HepG2 (cell line): ENCODE data around the gene C1orf116. TPM values are rescaled to one million over a fixed set of nuclear protein-coding genes. Genes with fewer than 3 reads are reported as not detected.

Experiments
- ATAC-seq: fragments of 200-7000 bp; cut with Tn5 transposase; 3 replicates; pipeline ENCODE4 v1.9.1; 2020; ENCODE audit warnings: mild to moderate bottlenecking, moderate library complexity
- BruUV-seq: library from RNA; stranded (reverse); fragments of 400-500 nt; replicated peaks from 2 replicates; lab custom pipeline; 2021; lab: Mats Ljungman, UMichigan
- CTCF ChIA-PET: fragments of 300-600 bp; formaldehyde crosslinking; extraction: SDS; loops from one replicate; lab custom pipeline; 2021; ENCODE audit warnings: low total read pairs, inconsistent platforms, low intra/inter-chr PET ratio; lab: Yijun Ruan, JAX
- POLR2A ChIA-PET: fragments of 350-600 bp; sonication (Branson Sonifier 250); formaldehyde crosslinking; loops from one replicate; lab custom pipeline; 2020; ENCODE audit warnings: antibody characterized with exemption, inconsistent platforms; lab: Yijun Ruan, JAX
- DNase-seq: peaks from one replicate; pipeline ENCODE4 v3.0.0-alpha.2; 2015; ENCODE audit warnings: low spot score
- FAIRE-seq: peaks from 3 replicates; lab custom pipeline; 2011; peaks lifted over from hg19 to GRCh38; lab: Jason Lieb, UNC
- H2AFZ ChIP-seq: one replicate; pipeline ENCODE4 v1.6.1; 2011; ENCODE audit warnings: low read length, inconsistent platforms
- H3K27ac ChIP-seq: fragments of 300-600 bp; 3 replicates; pipeline ENCODE4 v1.8.0; 2011; ENCODE audit warnings: mixed run types, mild to moderate bottlenecking, mixed read lengths, low read length, inconsistent platforms; ENCODE audit not compliant: insufficient read depth; ENCODE audit errors: extremely low read length
- H3K27me3 ChIP-seq, 2 experiments: fragments of 200-600 bp in 1 of 2; 2 replicates in 1 of 2; 3 replicates in 1 of 2; pipeline versions ENCODE4 v1.6.0 to v1.8.0; 2011; ENCODE audit warnings: low read length in 2 of 2, mild to moderate bottlenecking in 2 of 2, moderate library complexity in 2 of 2, inconsistent platforms in 1 of 2; ENCODE audit not compliant: insufficient read depth in 2 of 2, control insufficient read depth in 1 of 2
- H3K36me3 ChIP-seq, 2 experiments: fragments of 200-600 bp in 1 of 2; replicated peaks in 1 of 2; 2 replicates in 1 of 2; 3 replicates in 1 of 2; pipeline versions ENCODE4 v1.5.1 to v1.8.0; 2011; ENCODE audit warnings: low read length in 2 of 2, inconsistent platforms in 1 of 2; ENCODE audit not compliant: insufficient read depth in 2 of 2, control insufficient read depth in 1 of 2
- H3K4me1 ChIP-seq: 2 replicates; pipeline ENCODE4 v1.5.1; 2012; ENCODE audit warnings: low read length, inconsistent platforms; ENCODE audit not compliant: insufficient read depth
- H3K4me2 ChIP-seq: 2 replicates; pipeline ENCODE4 v1.6.0; 2011; ENCODE audit warnings: low read depth, low read length, inconsistent platforms
- H3K4me3 ChIP-seq, 3 experiments: fragments of 200-600 bp in 1 of 3; sonication (generic), shearing (Covaris generic) in 1 of 3; replicated peaks in 1 of 3; 2 replicates each; pipeline ENCODE4 v1.5.1; 2011 to 2016; ENCODE audit warnings: low read length in 3 of 3, inconsistent platforms in 2 of 3, low read depth in 2 of 3, mild to moderate bottlenecking in 2 of 3, control low read depth in 1 of 3, mixed read lengths in 1 of 3; ENCODE audit not compliant: insufficient read depth in 1 of 3
- H3K79me2 ChIP-seq: one replicate; pipeline ENCODE4 v1.6.1; 2011; ENCODE audit warnings: low read length, inconsistent platforms; ENCODE audit not compliant: insufficient read depth
- H3K9ac ChIP-seq: 2 replicates; pipeline ENCODE4 v1.6.0; 2011; ENCODE audit warnings: mild to moderate bottlenecking, low read depth, low read length, inconsistent platforms; ENCODE audit not compliant: insufficient read depth
- H3K9me3 ChIP-seq: 2 replicates; pipeline ENCODE4 v1.5.1; 2012; ENCODE audit warnings: mild to moderate bottlenecking, low read length
- H4K20me1 ChIP-seq: 2 replicates; pipeline ENCODE4 v1.6.0; 2011; ENCODE audit warnings: inconsistent platforms, mild to moderate bottlenecking, low read length, moderate library complexity; ENCODE audit not compliant: insufficient read depth
- ATF3 ChIP-seq: sonication (generic); formaldehyde crosslinking; IDR thresholded peaks from 2 replicates; pipeline ENCODE4 v1.4.0; 2020; ENCODE audit warnings: missing genetic modification reagents
- BORCS8-MEF2B ChIP-seq: sonication (generic); formaldehyde crosslinking; IDR thresholded peaks from 2 replicates; pipeline ENCODE4 v1.8.0; 2022; ENCODE audit warnings: mild to moderate bottlenecking, missing genetic modification reagents
- E2F2 ChIP-seq: sonication (generic); formaldehyde crosslinking; IDR thresholded peaks from 2 replicates; pipeline ENCODE4 v1.4.0; 2020; ENCODE audit warnings: missing genetic modification reagents, borderline replicate concordance
- MED13 ChIP-seq: sonication (generic); formaldehyde crosslinking; IDR thresholded peaks from 2 replicates; pipeline ENCODE4 v1.5.0; 2020; ENCODE audit warnings: missing genetic modification reagents
- MZF1 ChIP-seq: sonication (generic); formaldehyde crosslinking; IDR thresholded peaks from 2 replicates; pipeline ENCODE4 v1.8.1; 2023; ENCODE audit warnings: mild to moderate bottlenecking, missing genetic modification reagents, borderline replicate concordance
- SNAPC2 ChIP-seq: sonication (generic); formaldehyde crosslinking; IDR thresholded peaks from 2 replicates; pipeline ENCODE4 v1.8.1; 2022; ENCODE audit warnings: mild to moderate bottlenecking, missing genetic modification reagents
- THRA ChIP-seq: sonication (generic); formaldehyde crosslinking; IDR thresholded peaks from 2 replicates; pipeline ENCODE4 v1.4.0; 2020; ENCODE audit warnings: missing genetic modification reagents, borderline replicate concordance
- TOE1 ChIP-seq: sonication (generic); formaldehyde crosslinking; IDR thresholded peaks from 2 replicates; pipeline ENCODE4 v1.4.0; 2020; ENCODE audit warnings: mild to moderate bottlenecking, missing genetic modification reagents
- ZBTB14 ChIP-seq: sonication (generic); formaldehyde crosslinking; IDR thresholded peaks from 2 replicates; pipeline ENCODE4 v1.4.0; 2020; ENCODE audit warnings: missing genetic modification reagents
- ZNF670 ChIP-seq: sonication (generic); formaldehyde crosslinking; IDR thresholded peaks from 2 replicates; pipeline ENCODE4 v1.8.0; 2022; ENCODE audit warnings: mild to moderate bottlenecking, missing genetic modification reagents, borderline replicate concordance
- ZNF687 ChIP-seq: sonication (generic); formaldehyde crosslinking; IDR thresholded peaks from 2 replicates; pipeline ENCODE4 v1.5.1; 2020; ENCODE audit warnings: mild to moderate bottlenecking, missing genetic modification reagents, moderate library complexity
- whole genome bisulfite sequencing: methylation state at CpG from one replicate; pipeline ENCODE4 v1.1.6; 2017; ENCODE audit warnings: low lambda C conversion rate; 5-methylcytosine and 5-hydroxymethylcytosine counted together
- in situ Hi-C: cut with HindIII; loops from 2 replicates; pipeline ENCODE4 v1.10.0; 2017; ENCODE audit warnings: low pct_unique_long_range_greater_than_20kb; ENCODE audit not compliant: extremely low pct_ligation_motif_present
- intact Hi-C: fragments of 100-400 bp; cut with micrococcal nuclease; formaldehyde crosslinking; loops from one replicate; pipeline ENCODE4 v1.10.0; 2022; ENCODE audit not compliant: unreplicated experiment
- polyA plus RNA-seq, 8 experiments: library from polyadenylated mRNA; depleted of rRNA in 3 of 8; stranded (reverse) in 7 of 8; unstranded in 1 of 8; fragments of >200 nt; fragmentation: Illumina TruSeq in 4 of 8; extraction: Trizol in 4 of 8; gene quantifications; 2 replicates each; pipeline versions ENCODE4 v1.2.1 to v1.2.3, GENCODE V29; 2011 to 2016; ENCODE audit warnings: low read depth in 4 of 8, missing spikeins in 1 of 8, mixed read lengths in 1 of 8; ENCODE audit not compliant: insufficient read depth in 1 of 8
- total RNA-seq, 5 experiments: library from RNA; depleted of rRNA; stranded (reverse); fragments of >200 nt; fragmentation: Illumina TruSeq; extraction: Trizol; gene quantifications; 2 replicates each; pipeline ENCODE4 v1.2.3, GENCODE V29; 2016; ENCODE audit warnings: low read depth in 1 of 5

C1orf116 gene
- total and polyA plus RNA-seq, 2 of the 13 experiments (the other 11 are each of a cell fraction or from before 2014, with no cell fraction given): 0.51 to 0.95 TPM

- H3K9ac ChIP-seq: no peak overlapping the region
- ChIA-PET POLR2A (no interaction called here), CTCF (no interaction called here)
- ATAC-seq (no peak), FAIRE-seq (no peak), DNase-seq (no peak)
- in situ Hi-C loops: no loop called here
- no peak overlapping the region for H3K4me3 ChIP-seq
- BruUV-seq: no TSS peak
- H3K36me3 ChIP-seq: peaks cover 9 to 34% of the 10 kb centered on the region in 2 experiments; a peak in 4 of 5 replicates
- no peak overlapping the region for H3K4me2 ChIP-seq
- H3K27me3 ChIP-seq: no peaks in the 10 kb centered on the region
- H3K79me2 ChIP-seq: no peaks in the 10 kb centered on the region
- WGBS: 99% methylated on average over 8 of the region's 8 CpGs
- intact Hi-C loops: no loop called here
- H3K9me3 ChIP-seq: no peaks in the 10 kb centered on the region
- H3K27ac ChIP-seq: no peak overlapping the region
- no peaks in the 10 kb centered on the region for H4K20me1 ChIP-seq
- H3K4me1 ChIP-seq: peaks cover 21% of the 10 kb centered on the region
- no peak overlapping the region for H2AFZ ChIP-seq
- TF ChIP-seq ZBTB14 (CRISPR knock-in tag): no peak
- no peak for TF ChIP-seq SNAPC2
- no peak for TF ChIP-seq ATF3 (CRISPR knock-in tag)
- TF ChIP-seq BORCS8-MEF2B (CRISPR knock-in tag): no peak
- no peak for TF ChIP-seq ZNF687 (CRISPR knock-in tag)
- no peak for TF ChIP-seq ZNF670 (CRISPR knock-in tag)
- TF ChIP-seq THRA (CRISPR knock-in tag): no peak
- no peak for TF ChIP-seq E2F2 (CRISPR knock-in tag)
- no peak for TF ChIP-seq MZF1 (CRISPR knock-in tag)
- no peak for TF ChIP-seq MED13 (CRISPR knock-in tag)
- TF ChIP-seq TOE1: no peak
Observed at GRCh38 chr1:207064561-207064960, 32.0 kb upstream of the C1orf116 start.
